Glomerular endothelial cell (primary cell): ENCODE data around the gene UQCR11. TPM values are rescaled to one million over a fixed set of nuclear protein-coding genes. Genes with fewer than 3 reads are reported as not detected.
"Not testable (repeated sequence)": the region's sequence is repeated elsewhere in the genome, so short reads cannot be mapped to it uniquely, and the experiment has no call there.

Source experiments
- DNase-seq: peaks from one replicate; pipeline ENCODE4 v3.0.0-alpha.2; 2011; ENCODE audit warnings: low read depth, low spot score; ENCODE audit errors: extremely low read depth
- total RNA-seq: library from RNA; depleted of rRNA; stranded (reverse); fragments of >200 nt; gene quantifications from 2 replicates; pipeline ENCODE4 v1.2.3, GENCODE V29; 2015

The UQCR11 gene
- 63.1 and 97.0 TPM in 2 replicates for total RNA-seq

DNA sequence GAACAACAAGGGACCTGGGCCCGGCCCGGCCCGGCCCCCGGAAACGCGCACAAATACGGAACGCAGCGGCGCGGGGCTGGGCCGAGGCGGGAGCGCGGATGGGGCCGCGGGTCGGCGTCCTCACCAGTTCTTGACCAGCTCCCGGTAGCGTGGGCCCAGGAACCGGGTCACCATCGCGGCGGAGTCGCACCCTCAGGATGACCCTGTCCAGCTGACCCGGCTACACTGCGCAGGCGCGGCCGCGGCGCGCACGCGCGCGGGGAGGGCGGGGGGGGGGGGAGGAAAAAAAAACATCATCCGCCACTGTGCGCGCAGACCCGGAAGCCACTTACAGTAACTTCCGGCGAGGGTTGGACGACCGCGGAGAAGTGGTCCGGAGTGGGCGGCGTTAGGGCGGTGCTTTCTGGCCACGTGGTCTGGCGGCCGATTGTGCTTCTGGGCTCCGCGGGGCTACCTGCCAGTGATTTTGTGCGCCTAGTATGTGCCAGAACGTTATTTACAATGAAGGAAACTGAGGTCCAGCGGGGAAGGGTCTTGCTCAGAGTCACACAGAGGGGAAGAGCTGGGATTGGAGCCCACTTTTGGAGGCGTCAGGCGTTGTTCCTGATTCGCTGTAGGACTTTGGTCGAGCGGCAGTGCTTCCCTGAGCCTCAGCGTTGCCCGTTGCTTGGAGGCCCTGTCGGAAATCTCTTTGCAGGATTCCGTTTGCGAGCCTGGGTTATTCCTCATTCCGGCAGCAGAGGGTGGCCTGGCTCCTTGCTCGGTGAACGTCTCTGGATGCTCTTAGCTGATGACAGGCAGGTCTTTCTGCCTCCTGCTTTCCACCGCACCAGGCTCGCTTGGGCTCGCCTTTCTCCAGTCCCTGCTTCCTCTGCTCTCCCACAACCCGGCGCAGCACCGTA is at the start of gene UQCR11:
Gene UQCR11 (minus strand): TSS at position 227 of the 902 bp plus-strand sequence. CDS start 53 bp downstream, at position 174.
- peak; percentile 76 for DNase-seq

GRCh38 chr19:1654178-1654792 is 49.0 kb upstream of the UQCR11 start:
- no peak for DNase-seq

DNA sequence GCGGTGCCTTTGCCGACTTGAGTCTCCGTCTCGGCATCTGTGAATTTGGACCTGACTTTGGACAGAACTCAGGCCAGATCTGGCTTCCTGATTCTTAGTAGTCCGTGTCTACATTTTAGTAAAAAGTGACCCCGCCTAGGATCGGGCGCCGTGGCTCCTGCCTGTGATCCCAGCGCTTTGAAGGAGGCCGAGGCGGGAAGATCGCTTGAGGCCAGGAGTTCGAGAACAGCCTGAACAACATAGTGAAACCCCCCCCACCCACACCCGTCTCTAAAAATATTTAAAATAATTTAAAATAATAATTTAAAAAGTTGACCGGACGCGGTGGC is 48.0 kb upstream of the UQCR11 start:
- DNase-seq, result no peak

GRCh38 chr19:1652471-1653299 is 47.4 kb upstream of the UQCR11 start, which contains the start of gene TCF3:
Gene TCF3, minus strand, starts transcription at chr19:1652615. Its CDS starts 2,367 bp downstream, at chr19:1650248.
- DNase-seq, result peak; percentile 94

DNA sequence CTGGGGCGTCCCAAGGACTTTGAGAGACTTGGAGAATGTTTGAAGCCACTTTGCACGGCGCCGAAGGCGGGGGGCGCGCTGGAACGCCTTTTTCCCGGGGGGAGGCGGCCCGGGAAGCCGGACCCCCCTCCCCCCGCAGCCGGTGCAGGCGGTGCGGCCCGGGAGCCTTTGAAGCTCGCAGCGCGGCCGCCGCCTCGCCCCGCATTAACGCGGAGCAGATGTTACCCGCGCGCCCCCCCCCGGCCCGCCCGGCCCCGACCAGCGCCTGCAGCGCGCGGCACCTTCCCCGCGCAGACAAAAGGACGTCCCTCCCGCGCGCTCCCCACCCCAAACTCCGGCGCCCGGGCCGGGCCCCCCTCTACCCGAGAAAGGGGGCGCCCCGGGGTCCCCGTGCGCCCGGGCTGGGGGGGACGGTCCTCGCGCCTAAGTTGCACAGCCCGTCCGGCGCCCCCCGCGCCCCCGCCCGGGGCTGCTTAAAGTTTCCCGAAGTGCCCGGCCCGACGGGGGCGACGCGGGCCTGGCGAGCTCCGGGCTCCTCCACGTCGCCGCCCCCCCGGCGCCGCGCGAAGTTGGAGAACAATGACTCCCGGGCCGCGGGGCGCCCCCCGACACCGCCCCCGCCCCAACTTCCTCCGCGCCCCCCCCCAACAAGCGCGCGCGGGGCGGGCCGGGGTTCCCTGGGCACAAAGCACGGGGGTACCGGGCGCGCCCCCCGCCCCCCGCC is 46.5 kb upstream of the UQCR11 start:
- DNase-seq, result no peak

DNA sequence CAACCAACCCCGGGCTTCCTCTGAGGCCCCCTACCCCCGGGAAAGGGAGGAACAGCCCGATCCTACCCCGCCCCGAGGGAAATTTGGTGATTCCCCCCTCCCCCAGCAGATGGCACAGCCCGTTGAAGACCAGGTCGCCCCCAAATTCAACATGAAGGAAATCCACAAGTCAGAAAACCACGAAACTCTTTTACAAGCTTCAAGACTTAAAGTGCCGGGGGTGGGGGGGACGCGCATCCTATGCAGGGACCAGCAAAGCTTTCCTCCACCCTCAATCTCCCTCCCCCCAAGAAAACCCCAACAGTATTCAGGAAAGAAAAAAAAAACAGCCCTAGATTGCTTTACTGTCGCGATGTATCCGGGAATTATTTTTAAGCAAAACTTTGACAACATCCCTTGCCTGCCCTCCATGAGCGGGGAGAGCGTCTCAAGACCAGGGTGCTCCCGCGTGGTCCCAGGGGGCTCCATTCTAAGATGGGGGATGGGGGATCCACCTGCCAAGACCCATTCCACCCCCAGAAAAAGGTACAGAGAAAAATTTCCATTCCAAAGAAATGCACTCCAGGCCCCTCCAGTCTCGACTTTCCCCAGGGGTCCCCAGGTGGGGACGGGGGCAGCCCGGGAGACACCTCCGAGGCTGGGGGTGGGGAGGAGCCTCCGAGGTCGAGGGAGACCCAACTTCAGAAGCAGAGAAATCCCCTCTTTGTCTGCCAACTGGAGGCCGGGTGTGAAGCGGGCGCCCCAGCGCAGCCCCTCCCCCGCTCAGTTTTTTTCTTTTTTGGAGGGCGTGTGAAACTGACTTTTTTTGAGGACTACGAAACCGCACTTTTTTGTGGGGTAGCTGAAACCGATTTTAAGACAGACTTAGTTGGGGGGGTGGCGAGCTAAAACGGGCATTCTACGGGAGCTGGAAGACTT is 45.6 kb upstream of the UQCR11 start:
- DNase-seq, result no peak

DNA sequence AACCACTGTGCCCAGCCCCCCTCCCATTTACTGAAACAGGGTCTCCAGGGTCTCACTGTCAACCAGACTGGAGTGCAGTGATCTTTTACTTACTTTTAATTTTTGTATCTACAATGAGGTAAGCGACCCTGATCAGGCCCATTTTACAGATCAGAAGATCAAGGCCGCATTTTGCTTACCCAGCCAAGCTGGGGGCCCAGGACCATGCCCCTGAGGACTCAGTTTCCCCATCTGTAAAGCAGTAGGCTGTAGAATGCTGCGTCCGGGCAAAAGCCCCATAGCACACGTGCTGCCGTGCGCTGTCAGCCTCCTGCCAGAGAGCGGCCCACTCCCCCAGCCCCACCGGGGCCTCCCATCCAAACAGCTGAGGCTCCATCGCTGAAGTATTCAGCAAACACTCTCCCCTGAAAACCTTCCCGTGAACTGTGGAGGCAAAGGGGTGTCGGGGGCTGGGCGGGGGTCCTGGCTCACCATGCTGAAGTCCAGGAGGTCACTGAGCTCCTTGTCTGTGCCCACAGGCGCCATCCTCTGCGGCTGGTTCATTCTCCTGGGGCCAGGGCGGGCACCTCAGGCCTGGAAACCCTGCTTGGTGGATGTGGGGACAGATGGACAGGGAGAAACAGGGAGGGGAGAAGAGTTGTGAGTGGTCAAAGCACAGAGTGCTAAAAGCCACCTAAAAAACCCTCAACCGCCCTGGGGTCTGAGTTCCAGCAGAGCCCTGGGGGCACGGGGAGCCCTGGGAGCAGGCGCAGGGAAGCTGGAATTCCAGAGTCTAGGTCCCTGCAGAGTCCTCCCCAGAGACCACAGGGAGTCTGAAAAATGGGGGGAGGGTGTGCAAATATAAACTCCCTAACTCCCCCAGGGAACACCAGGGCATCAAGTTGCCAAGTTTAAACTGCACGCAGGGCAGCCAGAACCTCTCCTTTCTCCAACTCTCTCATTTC is 44.7 kb upstream of the UQCR11 start:
- no peak for DNase-seq

- no peak for DNase-seq
Measured at GRCh38 chr19:1648920-1649541, 43.8 kb upstream of the UQCR11 start.

- no peak for DNase-seq
Measured at GRCh38 chr19:1648459-1648849, 43.2 kb upstream of the UQCR11 start.

DNA sequence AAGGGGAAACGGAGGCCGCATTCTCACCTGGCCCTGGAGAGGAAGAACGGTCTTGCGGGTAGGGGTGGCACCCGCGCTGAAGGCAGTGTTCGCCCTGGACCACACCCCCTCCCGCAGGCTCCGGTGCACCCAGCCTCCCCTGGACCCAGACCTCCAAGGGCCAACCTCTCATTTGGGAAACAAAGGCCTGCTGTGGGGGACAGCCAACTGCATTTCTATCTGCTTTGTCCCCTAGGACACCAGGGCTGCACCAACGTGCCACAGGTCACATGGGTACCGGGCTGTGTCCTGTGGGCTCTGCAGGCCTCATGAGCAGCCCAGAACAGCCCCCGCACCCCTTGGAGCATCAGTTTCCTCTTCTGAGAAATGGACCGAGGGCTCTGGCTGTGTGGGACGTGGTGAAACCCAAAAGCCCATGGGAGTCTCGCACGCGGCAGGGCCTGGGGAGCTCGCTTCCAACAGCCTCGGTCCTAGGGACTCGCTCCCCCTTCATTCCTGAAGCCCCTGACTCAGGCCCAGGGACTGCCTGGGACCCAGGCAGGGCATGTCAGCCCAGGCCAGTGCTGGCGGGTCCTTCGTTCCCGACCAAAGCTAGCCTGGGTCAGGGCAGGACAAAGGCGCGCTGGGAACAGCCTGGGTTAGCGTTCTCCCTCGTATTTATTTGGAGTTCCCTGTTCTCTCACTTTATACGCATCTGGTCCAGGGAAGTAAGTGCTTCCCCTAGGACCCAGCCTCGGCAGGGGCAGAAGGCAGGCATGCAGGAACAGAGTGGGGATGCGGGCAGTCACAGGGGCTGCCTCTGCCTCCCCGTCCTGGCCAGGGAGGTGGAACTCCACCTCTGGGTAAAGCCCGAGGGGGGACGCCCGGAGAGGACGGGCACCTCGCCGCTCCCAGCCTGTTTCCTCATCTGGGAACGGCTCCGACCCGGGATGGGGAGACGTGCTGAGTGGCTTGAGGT is 42.5 kb upstream of the UQCR11 start:
- no peak for DNase-seq

- DNase-seq, result no peak
Measured at GRCh38 chr19:1646659-1647453, 41.6 kb upstream of the UQCR11 start.

DNA sequence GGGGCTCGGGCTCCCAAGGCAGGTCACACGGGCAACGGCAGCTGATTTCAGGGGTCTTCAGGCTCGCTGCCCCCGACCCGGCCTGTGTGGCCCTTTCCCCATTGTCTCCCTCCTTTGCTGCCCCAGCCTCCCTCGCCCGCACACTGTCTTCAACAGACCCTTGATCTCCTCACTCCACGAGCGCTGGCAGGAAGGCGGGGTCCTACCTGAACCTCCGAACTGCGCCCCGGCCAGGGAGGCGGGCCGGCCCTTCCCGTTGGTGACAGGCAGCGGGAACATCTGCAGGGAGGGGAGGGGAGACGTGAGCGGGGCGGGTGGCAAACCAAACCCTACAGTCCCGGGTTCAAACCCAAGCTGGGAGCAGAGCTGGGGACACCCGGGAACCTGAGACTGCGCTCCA is 40.9 kb upstream of the UQCR11 start:
- no peak for DNase-seq

- no peak for DNase-seq
Measured at GRCh38 chr19:1645299-1645698, 40.0 kb upstream of the UQCR11 start.

DNA sequence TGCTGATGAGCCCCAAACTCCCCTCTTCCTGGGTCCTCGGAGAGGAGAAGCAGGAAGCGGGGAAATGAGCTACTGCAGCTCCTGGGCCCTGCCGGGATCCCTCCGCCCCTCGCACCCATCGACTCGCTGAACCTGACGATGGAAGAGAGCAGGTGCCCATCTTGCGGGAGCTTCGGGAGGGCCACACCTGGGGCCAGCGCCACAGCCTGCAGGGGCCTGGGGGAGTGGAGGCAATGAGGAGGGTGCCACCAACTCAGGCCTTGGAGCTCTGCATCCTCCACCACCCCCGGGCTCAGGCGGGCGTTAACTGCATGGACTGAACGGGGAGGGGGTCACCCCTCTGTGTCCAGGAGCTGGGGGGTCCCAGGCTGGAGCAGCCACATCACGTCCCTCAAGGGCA is 38.8 kb upstream of the UQCR11 start:
- no peak for DNase-seq

- not testable (repeated sequence) for DNase-seq
Measured at GRCh38 chr19:1640893-1641448, 35.7 kb upstream of the UQCR11 start.
